Non-pigmented ciliary epithelial cell (primary cell): ENCODE measurements around the gene CTNNA3.

Experiments
- DNase-seq: peaks from one replicate; pipeline ENCODE4 v3.0.0-alpha.2; 2010; ENCODE audit warnings: low read depth

Gene CTNNA3

GRCh38 chr10:65911151-65911835, 1784.7 kb downstream of the CTNNA3 start:
- DNase-seq, result no peak

- no peak for DNase-seq
These were observed 1785.8 kb downstream of the CTNNA3 start for GRCh38 chr10:65910209-65910608.

GRCh38 chr10:65907199-65907712, 1788.7 kb downstream of the CTNNA3 start:
- DNase-seq, result no peak

- DNase-seq, result no peak
These were observed 1792.4 kb downstream of the CTNNA3 start for GRCh38 chr10:65903620-65904019.

GRCh38 chr10:65900271-65900670, 1795.7 kb downstream of the CTNNA3 start:
- DNase-seq, result no peak

- DNase-seq, result no peak
These were observed 1797.9 kb downstream of the CTNNA3 start for GRCh38 chr10:65898055-65898454.

- DNase-seq, result no peak
These were observed 1801.0 kb downstream of the CTNNA3 start for GRCh38 chr10:65894961-65895360.

GRCh38 chr10:65894379-65894778, 1801.6 kb downstream of the CTNNA3 start:
- DNase-seq, result no peak

GRCh38 chr10:65893676-65894075, 1802.3 kb downstream of the CTNNA3 start:
- DNase-seq, result no peak

- DNase-seq, result no peak
These were observed 1803.7 kb downstream of the CTNNA3 start for GRCh38 chr10:65892284-65892683.

- DNase-seq, result no peak
These were observed 1804.7 kb downstream of the CTNNA3 start for GRCh38 chr10:65891073-65891981.

- no peak for DNase-seq
These were observed 1831.5 kb downstream of the CTNNA3 start for GRCh38 chr10:65864529-65864928.

- no peak for DNase-seq
These were observed 1832.0 kb downstream of the CTNNA3 start for GRCh38 chr10:65864036-65864435.
